Small intestine (tissue), 7 donors: ENCODE results near the gene AFAP1. TPM values are rescaled to one million over a fixed set of nuclear protein-coding genes. Genes with fewer than 3 reads are reported as not detected.

Experiments
- DNase-seq, 2 donors: peaks; one replicate each; pipeline versions ENCODE4 v3.0.0 to v3.0.0-alpha.2; 2013
- FAIRE-seq: peaks from 2 replicates; lab custom pipeline; 2012; peaks lifted over from hg19 to GRCh38; lab: Jason Lieb, UNC
- H3K27ac ChIP-seq, 3 donors: one replicate each; pipeline ENCODE4 v1.5.1; 2013; ENCODE audit warnings: low read length in 2 of 3, mild to moderate bottlenecking in 2 of 3, control low read depth in 1 of 3, inconsistent platforms in 1 of 3, low read depth in 1 of 3, moderate library complexity in 1 of 3
- H3K27me3 ChIP-seq, 3 donors: one replicate each; pipeline ENCODE4 v1.6.1; 2013; ENCODE audit warnings: low read length in 3 of 3, inconsistent platforms in 1 of 3; ENCODE audit not compliant: control insufficient read depth in 3 of 3, insufficient read depth in 3 of 3
- H3K36me3 ChIP-seq, 3 donors: one replicate each; pipeline ENCODE4 v1.6.1; 2013; ENCODE audit warnings: low read length in 3 of 3, inconsistent platforms in 1 of 3, low read depth in 1 of 3, mild to moderate bottlenecking in 1 of 3, moderate library complexity in 1 of 3; ENCODE audit not compliant: control insufficient read depth in 3 of 3, insufficient read depth in 2 of 3
- H3K4me1 ChIP-seq, 3 donors: one replicate each; pipeline ENCODE4 v1.6.1; 2013; ENCODE audit warnings: low read length in 2 of 3, inconsistent platforms in 1 of 3, low read depth in 1 of 3, mild to moderate bottlenecking in 1 of 3, moderate library complexity in 1 of 3; ENCODE audit not compliant: control insufficient read depth in 3 of 3, insufficient read depth in 2 of 3
- H3K4me3 ChIP-seq, 3 donors: one replicate each; pipeline ENCODE4 v1.5.1; 2013; ENCODE audit warnings: low read length in 3 of 3, control low read depth in 1 of 3, inconsistent platforms in 1 of 3, low read depth in 1 of 3, mild to moderate bottlenecking in 1 of 3, moderate library complexity in 1 of 3
- H3K9me3 ChIP-seq, 2 donors: one replicate each; pipeline ENCODE4 v1.6.1; 2013; ENCODE audit warnings: low read depth in 1 of 2, low read length in 1 of 2; ENCODE audit not compliant: control insufficient read depth in 2 of 2, insufficient read depth in 1 of 2
- WGBS, 3 donors: extraction: QIAGEN DNeasy Blood & Tissue Kit; methylation state at CpG; one replicate each; pipeline ENCODE4 v1.1.7; 2013; 5-methylcytosine and 5-hydroxymethylcytosine counted together
- polyA plus RNA-seq, 4 donors: library from polyadenylated mRNA; stranded (reverse) in 3 of 4; unstranded in 1 of 4; fragments of 200-250 nt in 3 of 4; fragments of 120-200 nt in 1 of 4; gene quantifications; one replicate each; pipeline versions ENCODE4 v1.2.1 to v1.2.3, GENCODE V29; 2013
- donor health status: healthy with polysubstance abuse.
- donor health status: control.
- donor health status: control.
- donor health status: Bipolar disorder and iron deficiency.
- donor health status: healthy.

Gene AFAP1
- polyA plus RNA-seq, 4 donors: 2.2 to 14.0 (median 6.7) TPM

DNA sequence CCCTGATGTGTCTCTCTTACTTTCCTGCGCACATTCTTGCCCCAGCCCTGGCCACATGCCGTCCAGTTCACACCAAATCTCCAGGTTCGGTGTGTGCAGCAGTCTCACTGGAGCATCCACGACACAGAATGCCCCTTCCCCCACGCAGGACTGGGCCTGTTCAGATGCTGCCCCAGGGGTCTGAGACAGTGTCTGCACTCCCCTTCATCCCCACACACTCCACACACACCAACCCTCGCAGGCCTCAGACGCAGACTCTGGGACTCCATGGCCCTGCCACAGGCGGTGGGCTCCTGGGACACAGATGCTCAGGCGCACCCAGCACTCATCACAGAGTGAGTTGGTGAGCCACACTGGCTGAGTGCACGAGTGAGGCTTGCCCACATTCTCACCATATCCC lies 83.9 kb downstream of the AFAP1 start:
- FAIRE-seq (no peak), DNase-seq (no peak)
- H3K36me3 ChIP-seq: peaks cover 3 to 49% (median 6%) of the 10 kb centered on the region in 3 donors
- H3K4me1 ChIP-seq: peaks cover 0 to 3% (median 0%) of the 10 kb centered on the region in 3 donors
- H3K9me3 ChIP-seq: no peaks in the 10 kb centered on the region
- peak overlapping the region in 1 of 3 donors; percentile 66 for H3K27ac ChIP-seq
- no peak overlapping the region for H3K4me3 ChIP-seq
- WGBS, 3 donors: 94 to 96% (median 95%) methylated on average over 10 of the region's 10 CpGs
- no peaks in the 10 kb centered on the region for H3K27me3 ChIP-seq

DNA sequence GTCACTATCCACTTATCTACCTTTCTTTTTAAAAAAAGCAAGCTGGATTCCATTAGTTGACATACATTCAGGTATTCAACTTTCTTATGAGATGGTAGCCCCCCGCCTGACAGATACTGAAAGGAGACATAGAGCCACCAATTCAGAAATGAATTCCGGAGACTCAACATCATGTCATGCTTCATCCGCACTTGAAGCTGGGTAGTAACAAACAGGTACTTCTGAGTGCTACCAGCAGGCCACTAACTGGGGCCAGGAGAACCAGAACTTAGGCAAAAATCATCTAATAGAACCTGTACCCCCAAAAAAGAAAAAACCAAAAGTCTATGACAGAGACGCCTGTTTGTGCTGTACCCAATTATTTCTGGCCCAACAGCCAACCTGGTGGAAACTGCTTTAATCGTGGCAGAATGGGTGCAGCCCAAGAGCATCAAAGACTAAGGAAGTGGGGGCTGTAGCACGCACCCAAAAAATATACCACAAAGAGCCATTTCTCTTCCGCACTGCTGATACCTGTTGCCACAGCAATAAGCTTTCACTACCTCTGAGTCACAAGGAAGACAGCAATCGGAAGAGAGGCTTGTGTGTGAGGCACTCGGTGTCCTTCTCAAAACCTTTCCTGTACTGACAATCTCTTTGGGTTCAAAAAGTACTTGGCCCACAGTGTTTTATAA lies 84.8 kb downstream of the AFAP1 start:
- Histone ChIP-seq H3K9me3 (no peaks in the 10 kb centered on the region), H3K4me3 (no peak overlapping the region), H3K36me3 (peaks cover 3 to 50% (median 6%) of the 10 kb centered on the region in 3 donors), H3K27ac (peak overlapping the region in 2 of 3 donors; percentile 8 to 66), H3K27me3 (no peaks in the 10 kb centered on the region), H3K4me1 (peaks cover 0 to 3% (median 0%) of the 10 kb centered on the region in 3 donors)
- 68 to 78% (median 71%) methylated on average over 9 of the region's 9 CpGs for WGBS, 3 donors
- no peak for FAIRE-seq
- peak in 1 of 2 donors; percentile 72 for DNase-seq

- WGBS, 3 donors: 85 to 91% (median 86%) methylated on average over 9 of the region's 9 CpGs
- no peak for FAIRE-seq
These were observed 85.4 kb downstream of the AFAP1 start for GRCh38 chr4:7854216-7854615.

DNA sequence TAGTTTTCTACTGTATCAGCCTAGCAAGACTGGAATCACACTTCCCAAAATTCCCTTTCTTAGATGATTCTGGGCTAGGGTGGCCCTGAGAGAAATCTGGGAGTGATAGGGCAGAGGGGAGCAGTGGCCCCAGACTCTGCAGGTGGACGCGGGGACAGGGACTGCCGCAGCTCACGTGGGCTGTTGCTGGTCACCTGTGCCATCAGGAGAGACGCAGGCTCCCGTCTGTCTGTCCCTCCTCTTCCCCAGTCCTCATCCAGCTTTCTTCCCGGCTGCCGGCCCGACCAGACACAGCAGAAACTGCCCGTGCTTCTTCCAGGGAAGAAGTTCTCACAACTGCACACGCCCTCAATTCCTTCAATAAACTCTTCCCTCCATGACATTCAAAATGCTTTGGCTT lies 86.4 kb downstream of the AFAP1 start:
- Histone ChIP-seq H3K4me1 (peaks cover 0 to under 1% (median 0%) of the 10 kb centered on the region in 3 donors), H3K4me3 (no peak overlapping the region), H3K27ac (no peak overlapping the region), H3K36me3 (peaks cover 3 to 51% (median 6%) of the 10 kb centered on the region in 3 donors), H3K27me3 (no peaks in the 10 kb centered on the region), H3K9me3 (no peaks in the 10 kb centered on the region)
- 92 to 95% (median 94%) methylated on average over 11 of the region's 11 CpGs for WGBS, 3 donors
- no peak for FAIRE-seq
- no peak for DNase-seq

More at GRCh38 chr4:7854216-7854615, 85.4 kb downstream of the AFAP1 start:
- Histone ChIP-seq H3K4me3 (no peak overlapping the region), H3K9me3 (no peaks in the 10 kb centered on the region), H3K27me3 (no peaks in the 10 kb centered on the region), H3K36me3 (peaks cover 3 to 49% (median 6%) of the 10 kb centered on the region in 3 donors), H3K4me1 (peaks cover 0 to 3% (median 0%) of the 10 kb centered on the region in 3 donors), H3K27ac (peak overlapping the region in 1 of 3 donors; percentile 0)
- no peak for DNase-seq

DNA sequence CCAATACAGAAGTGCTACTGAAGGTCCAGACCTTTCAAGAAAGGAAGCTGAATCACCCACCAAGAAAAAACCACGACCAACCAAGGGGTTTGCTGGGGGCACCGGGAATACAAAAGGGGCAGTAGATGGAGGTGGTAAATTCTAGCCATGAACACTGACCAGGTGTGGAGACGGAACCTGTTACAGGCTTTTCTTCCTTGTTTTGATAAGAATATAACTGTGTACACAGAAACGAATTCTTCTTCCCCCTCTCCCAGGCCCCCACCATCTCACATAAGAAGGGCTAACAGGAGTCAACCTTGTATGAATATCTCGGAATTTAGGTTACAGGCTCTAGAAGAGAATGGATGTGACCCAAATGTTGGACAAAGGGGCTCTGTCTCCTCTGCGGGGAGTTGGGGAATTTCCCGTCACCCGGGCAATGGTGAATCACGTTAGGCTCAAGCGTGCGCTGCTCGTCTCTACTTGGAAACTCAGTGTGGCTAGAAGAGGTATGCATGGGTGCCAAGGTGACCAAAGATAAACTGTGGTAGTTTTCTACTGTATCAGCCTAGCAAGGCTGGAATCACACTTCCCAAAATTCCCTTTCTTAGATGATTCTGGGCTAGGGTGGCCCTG lies 87.0 kb downstream of the AFAP1 start:
- DNase-seq: no peak
- WGBS, 3 donors: 76 to 79% (median 78%) methylated on average over 12 of the region's 12 CpGs
- no peaks in the 10 kb centered on the region for H3K27me3 ChIP-seq
- H3K36me3 ChIP-seq: peaks cover 3 to 53% (median 6%) of the 10 kb centered on the region in 3 donors
- no peak overlapping the region for H3K27ac ChIP-seq
- H3K4me1 ChIP-seq: no peaks in the 10 kb centered on the region
- no peaks in the 10 kb centered on the region for H3K9me3 ChIP-seq
- H3K4me3 ChIP-seq: no peak overlapping the region
- FAIRE-seq: no peak

- FAIRE-seq (no peak), DNase-seq (no peak)
- 88 to 94% (median 92%) methylated on average over 11 of the region's 11 CpGs for WGBS, 3 donors
These were observed 89.2 kb downstream of the AFAP1 start for GRCh38 chr4:7850489-7850888.

GRCh38 chr4:7847206-7847605 lies 92.5 kb downstream of the AFAP1 start:
- Histone ChIP-seq H3K27me3 (no peaks in the 10 kb centered on the region), H3K36me3 (peaks cover 0 to 47% (median 0%) of the 10 kb centered on the region in 3 donors), H3K9me3 (no peaks in the 10 kb centered on the region), H3K27ac (no peak overlapping the region), H3K4me1 (peaks cover 0 to 2% (median 0%) of the 10 kb centered on the region in 3 donors), H3K4me3 (no peak overlapping the region)
- WGBS, 3 donors: 87 to 97% (median 89%) methylated on average over 6 of the region's 6 CpGs
- no peak for DNase-seq
- FAIRE-seq: no peak

More at GRCh38 chr4:7850489-7850888, 89.2 kb downstream of the AFAP1 start:
- H3K4me3 ChIP-seq: no peak overlapping the region
- no peak overlapping the region for H3K27ac ChIP-seq
- H3K4me1 ChIP-seq: no peaks in the 10 kb centered on the region
- no peaks in the 10 kb centered on the region for H3K27me3 ChIP-seq
- no peaks in the 10 kb centered on the region for H3K9me3 ChIP-seq
- H3K36me3 ChIP-seq: peaks cover 3 to 54% (median 6%) of the 10 kb centered on the region in 3 donors

GRCh38 chr4:7845493-7846128 lies 94.0 kb downstream of the AFAP1 start:
- Histone ChIP-seq H3K4me1 (peaks cover 0 to 2% (median 0%) of the 10 kb centered on the region in 3 donors), H3K4me3 (no peak overlapping the region), H3K27ac (no peak overlapping the region), H3K9me3 (no peaks in the 10 kb centered on the region), H3K36me3 (peaks cover 0 to 41% (median 0%) of the 10 kb centered on the region in 3 donors), H3K27me3 (no peaks in the 10 kb centered on the region)
- WGBS, 3 donors: 81 to 90% (median 84%) methylated on average over 13 of the region's 13 CpGs
- FAIRE-seq (no peak), DNase-seq (no peak)
